OCI-LY7 (cell line): Measurements from ENCODE around the gene COL4A2. TPM values are rescaled to one million over a fixed set of nuclear protein-coding genes. Genes with fewer than 3 reads are reported as not detected.
A peak's percentile ranks its signal among the peaks of the same experiment; 100 is the strongest.

ENCODE experiments used
- BruUV-seq: library from RNA; stranded (reverse); fragments of 400-500 nt; replicated peaks from 2 replicates; lab custom pipeline; 2021; lab: Mats Ljungman, UMichigan
- CTCF ChIA-PET: fragments of 300-600 bp; sonication (Branson Sonifier 250); formaldehyde crosslinking; loops from one replicate; lab custom pipeline; 2022; ENCODE audit warnings: antibody characterized with exemption; ENCODE audit not compliant: unreplicated experiment; lab: Charles Lee
- POLR2A ChIA-PET: fragments of 300-600 bp; sonication (Branson Sonifier 250); formaldehyde crosslinking; loops from one replicate; lab custom pipeline; 2022; ENCODE audit warnings: antibody characterized with exemption; lab: Charles Lee
- DNase-seq: peaks from one replicate; pipeline ENCODE4 v3.0.0-alpha.2; 2015; ENCODE audit warnings: low spot score
- H2AFZ ChIP-seq: fragments of 200-600 bp; sonication (generic), shearing (Covaris generic); 2 replicates; pipeline ENCODE4 v1.6.1; 2014; ENCODE audit warnings: mild to moderate bottlenecking, antibody characterized with exemption, low read length, moderate library complexity
- H3K27ac ChIP-seq: fragments of 200-600 bp; sonication (generic); 2 replicates; pipeline ENCODE4 v1.5.1; 2014; ENCODE audit warnings: mixed run types, low read depth, mild to moderate bottlenecking, moderate library complexity, low read length, inconsistent platforms; ENCODE audit not compliant: poor library complexity, severe bottlenecking
- H3K36me3 ChIP-seq: fragments of 200-600 bp; sonication (generic); 2 replicates; pipeline ENCODE4 v1.6.1; 2014; ENCODE audit warnings: mild to moderate bottlenecking, antibody characterized with exemption, low read length, moderate library complexity, mixed read lengths; ENCODE audit not compliant: insufficient read depth
- H3K4me1 ChIP-seq: fragments of 200-600 bp; sonication (generic); 2 replicates; pipeline ENCODE4 v1.5.1; 2014; ENCODE audit warnings: mild to moderate bottlenecking, low read length; ENCODE audit not compliant: insufficient read depth, poor library complexity, severe bottlenecking
- H3K4me2 ChIP-seq: fragments of 200-600 bp; sonication (generic); 2 replicates; pipeline ENCODE4 v1.6.1; 2014; ENCODE audit warnings: mild to moderate bottlenecking, low read length
- H3K4me3 ChIP-seq: fragments of 200-600 bp; sonication (generic); 2 replicates; pipeline ENCODE4 v1.5.1; 2014; ENCODE audit warnings: mild to moderate bottlenecking, low read depth, low read length; ENCODE audit not compliant: poor library complexity, severe bottlenecking
- H3K79me2 ChIP-seq: fragments of 200-600 bp; sonication (generic); 2 replicates; pipeline ENCODE4 v1.6.1; 2016; ENCODE audit warnings: low read depth, mild to moderate bottlenecking, low read length, moderate library complexity, mixed read lengths; ENCODE audit not compliant: insufficient read depth
- H3K9me2 ChIP-seq: fragments of 200-600 bp; sonication (generic); 2 replicates; pipeline ENCODE4 v1.6.1; 2016; ENCODE audit warnings: mild to moderate bottlenecking, low read length, mixed read lengths; ENCODE audit not compliant: insufficient read depth
- H3K9me3 ChIP-seq: fragments of 200-600 bp; sonication (generic); 2 replicates; pipeline ENCODE4 v1.6.1; 2014; ENCODE audit warnings: mild to moderate bottlenecking, mixed run types, low read length, mixed read lengths
- H4K20me1 ChIP-seq: fragments of 200-600 bp; sonication (generic); 2 replicates; pipeline ENCODE4 v1.6.1; 2014; ENCODE audit warnings: mild to moderate bottlenecking, antibody characterized with exemption, low read length, moderate library complexity, mixed read lengths; ENCODE audit not compliant: insufficient read depth
- CTCF ChIP-seq: fragments of 200-600 bp; sonication (generic); conservative IDR thresholded peaks from 2 replicates; pipeline ENCODE4 v1.5.1; 2014; ENCODE audit warnings: mild to moderate bottlenecking, antibody characterized with exemption, low read length, moderate library complexity, mixed read lengths
- EZH2phosphoT487 ChIP-seq: fragments of 200-600 bp; sonication (generic); IDR thresholded peaks from 2 replicates; pipeline ENCODE4 v1.6.1; 2018; ENCODE audit warnings: low read depth, borderline replicate concordance, mild to moderate bottlenecking, mixed run types, antibody characterized with exemption, low read length, moderate library complexity, mixed read lengths
- intact Hi-C: fragments of 100-400 bp; cut with micrococcal nuclease; formaldehyde crosslinking; loops from one replicate; pipeline ENCODE4 v1.10.0; 2022; ENCODE audit not compliant: unreplicated experiment
- microRNA-seq: library from miRNA; unstranded; fragments of <30 nt; microRNA quantifications from one replicate; pipeline ENCODE4 v1.2.0, GENCODE V29; 2022; ENCODE audit warnings: borderline replicate concordance
- small RNA-seq: library from RNA; depleted of rRNA; stranded (forward); fragments of <200 nt; gene quantifications from one replicate; pipeline ENCODE3, GENCODE V24; 2014
- total RNA-seq, 2 experiments: library from RNA; depleted of rRNA in 1 of 2; stranded (reverse); fragments of >200 nt in 1 of 2; shearing (Covaris generic) in 1 of 2; gene quantifications; 2 replicates each; pipeline ENCODE4 v1.2.3, GENCODE V29; 2014 to 2022

The COL4A2 gene
- total RNA-seq, 2 experiments from 2014 or later = 0.34 TPM; not detected in 1

DNA sequence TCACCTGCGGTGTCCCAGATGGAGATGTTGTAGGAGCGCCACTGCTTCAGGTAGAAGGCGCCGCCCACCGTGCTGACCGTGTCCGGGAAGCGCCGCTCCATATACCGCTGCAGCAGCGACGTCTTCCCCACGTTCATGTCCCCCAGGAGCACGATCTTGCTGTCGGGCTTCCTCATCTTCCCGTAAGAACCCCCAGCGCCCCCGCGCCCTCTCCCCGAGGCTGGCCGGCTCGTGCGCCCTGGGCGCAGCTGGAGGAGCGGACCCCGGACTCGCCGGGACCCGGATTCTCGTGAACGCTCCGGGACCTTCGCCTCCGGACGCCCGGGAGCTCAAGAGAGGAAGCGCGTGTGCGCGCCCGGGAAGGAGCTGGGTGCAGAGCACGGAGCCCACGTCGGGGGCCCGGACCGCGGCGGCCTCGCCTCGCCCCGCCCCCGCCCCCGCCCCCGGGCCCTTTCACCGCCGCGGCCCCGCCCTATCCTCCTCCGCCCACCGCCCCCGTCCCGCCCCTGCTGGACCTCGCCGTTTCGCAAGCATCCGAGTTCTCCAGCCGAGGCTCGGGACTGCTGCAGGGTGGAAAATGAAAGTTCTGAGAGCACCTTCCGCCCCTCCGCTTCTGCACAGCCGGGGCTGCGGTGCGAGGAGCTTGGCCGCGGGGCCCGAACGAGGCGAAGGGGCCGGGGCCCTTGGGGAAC, 254.4 kb downstream of the COL4A2 start, which contains the start of gene RAB20:
Gene RAB20, minus strand, starts transcription at position 379 of the 692 bp plus-strand sequence. Its CDS starts 203 bp downstream, at position 176.
- H3K36me3 ChIP-seq = no peaks in the 10 kb centered on the region
- no peak for TF ChIP-seq EZH2phosphoT487
- ChIA-PET CTCF (no interaction called here), POLR2A (no interaction called here)
- no TSS peak for BruUV-seq
- H3K9me2 ChIP-seq = no peaks in the 10 kb centered on the region
- intact Hi-C loops = loop anchor here (2.0 kb wide), 1 partner anchor 105 kb away; no protein-coding TSS in a partner anchor
- H3K27ac ChIP-seq = no peak within 1 kb of the TSS
- H3K4me2 ChIP-seq = peak within 1 kb of the TSS; percentile 81
- no peaks in the 10 kb centered on the region for H3K9me3 ChIP-seq
- H3K4me1 ChIP-seq = no peaks in the 10 kb centered on the region
- H3K4me3 ChIP-seq = peak within 1 kb of the TSS; percentile 71
- peak within 1 kb of the TSS; percentile 85 for H2AFZ ChIP-seq
- H3K79me2 ChIP-seq = no peaks in the 10 kb centered on the region
- DNase-seq = peak; percentile 37
- no peaks in the 10 kb centered on the region for H4K20me1 ChIP-seq

- ChIA-PET CTCF (no interaction called here), POLR2A (no interaction called here)
- no TSS peak for BruUV-seq
- Histone ChIP-seq H3K4me3 (peak overlapping the region; percentile 71), H3K4me1 (no peaks in the 10 kb centered on the region), H4K20me1 (no peaks in the 10 kb centered on the region), H3K4me2 (peak overlapping the region; percentile 81), H2AFZ (peak overlapping the region; percentile 85), H3K79me2 (no peaks in the 10 kb centered on the region), H3K27ac (no peak overlapping the region), H3K36me3 (no peaks in the 10 kb centered on the region), H3K9me2 (no peaks in the 10 kb centered on the region), H3K9me3 (no peaks in the 10 kb centered on the region)
- intact Hi-C loops = no loop called here
- TF ChIP-seq EZH2phosphoT487 (no peak), CTCF (0 out of 2 replicates have a peak, but pooled peaks have one; percentile 17)
- DNase-seq = peak; percentile 27
These were observed 255.0 kb downstream of the COL4A2 start for GRCh38 chr13:110562036-110562597.

Small RNA genes within 50 kb of the gene (microRNA-seq; reads per million reads assigned to microRNA genes)
- gene MIR8073 = not detected

Small RNA genes within 50 kb of the gene (small RNA-seq; reads per million reads assigned to genes)
- gene MIR8073 = not detected

Other genes with a start within 250 kb of the COL4A2 start
- not detected in 2 replicates for gene COL4A1, start 127 bp upstream of the COL4A2 start, total RNA-seq (2014; rRNA removed; shearing (Covaris generic))
- gene COL4A1, start 127 bp upstream of the COL4A2 start, total RNA-seq (2022) = 0.06 and 0.39 TPM in 2 replicates